WTC11 (cell line): ENCODE data around the gene CNTN5. TPM values are rescaled to one million over a fixed set of nuclear protein-coding genes. Genes with fewer than 3 reads are reported as not detected.

Experiments used
- ATAC-seq: fragments of 200-7000 bp; cut with Tn5 transposase; 2 replicates; pipeline ENCODE4 v1.10.0; 2021; ENCODE audit warnings: mild to moderate bottlenecking, moderate library complexity
- CTCF ChIA-PET: fragments of 300-600 bp; sonication (Branson Sonifier 250); formaldehyde crosslinking; loops from one replicate; lab custom pipeline; 2021; ENCODE audit warnings: antibody characterized with exemption; lab: Charles Lee
- POLR2A ChIA-PET: fragments of 350-600 bp; sonication (Branson Sonifier 250); formaldehyde crosslinking; loops from one replicate; lab custom pipeline; 2021; ENCODE audit warnings: antibody characterized with exemption; lab: Charles Lee
- DNase-seq: peaks from one replicate; pipeline ENCODE4 v3.0.0; 2021; ENCODE audit warnings: low spot score
- H3K27ac Mint-ChIP-seq: 2 replicates; pipeline ENCODE4 v1.8.0; 2021; ENCODE audit warnings: mixed read lengths
- H3K27me3 Mint-ChIP-seq: 2 replicates; pipeline ENCODE4 v1.8.0; 2021; ENCODE audit warnings: low read depth, mild to moderate bottlenecking, moderate library complexity, mixed read lengths
- H3K36me3 Mint-ChIP-seq: 2 replicates; pipeline ENCODE4 v1.8.0; 2021; ENCODE audit warnings: mixed read lengths
- H3K4me1 Mint-ChIP-seq: 2 replicates; pipeline ENCODE4 v1.8.0; 2022; ENCODE audit warnings: mixed read lengths
- H3K4me3 Mint-ChIP-seq: 2 replicates; pipeline ENCODE4 v1.8.0; 2021; ENCODE audit warnings: mild to moderate bottlenecking, moderate library complexity, mixed read lengths
- H3K9me3 Mint-ChIP-seq: 2 replicates; pipeline ENCODE4 v1.8.0; 2021; ENCODE audit warnings: mixed read lengths
- CREM ChIP-seq: sonication (generic); formaldehyde crosslinking; IDR thresholded peaks from 2 replicates; pipeline ENCODE4 v1.8.1; 2022; ENCODE audit warnings: mild to moderate bottlenecking, missing genetic modification reagents, moderate library complexity
- ELF4 ChIP-seq: sonication (generic); formaldehyde crosslinking; IDR thresholded peaks from 2 replicates; pipeline ENCODE4 v1.8.1; 2022; ENCODE audit warnings: low read depth, mild to moderate bottlenecking, moderate library complexity, missing genetic modification reagents
- ESRRA ChIP-seq: sonication (generic); formaldehyde crosslinking; IDR thresholded peaks from 2 replicates; pipeline ENCODE4 v1.8.1; 2022; ENCODE audit warnings: mild to moderate bottlenecking, missing genetic modification reagents, borderline replicate concordance
- GRHL2 ChIP-seq: fragments of 250-450 bp; sonication (Bioruptor Pico); IDR thresholded peaks from 2 replicates; pipeline ENCODE4 v1.8.0; 2022; ENCODE audit warnings: mild to moderate bottlenecking, moderate library complexity; ENCODE audit not compliant: insufficient replicate concordance, severe bottlenecking
- JUN ChIP-seq: sonication (generic); formaldehyde crosslinking; IDR thresholded peaks from 2 replicates; pipeline ENCODE4 v1.8.0; 2023; ENCODE audit warnings: mild to moderate bottlenecking, missing genetic modification reagents
- NFE2L1 ChIP-seq: sonication (generic); formaldehyde crosslinking; IDR thresholded peaks from 2 replicates; pipeline ENCODE4 v1.8.1; 2023; ENCODE audit warnings: missing genetic modification reagents
- SMAD4 ChIP-seq: sonication (generic); formaldehyde crosslinking; IDR thresholded peaks from 2 replicates; pipeline ENCODE4 v1.8.0; 2022; ENCODE audit warnings: mild to moderate bottlenecking, missing genetic modification reagents
- TEAD1 ChIP-seq: sonication (generic); formaldehyde crosslinking; IDR thresholded peaks from 2 replicates; pipeline ENCODE4 v1.8.0; 2022; ENCODE audit warnings: mild to moderate bottlenecking, missing genetic modification reagents
- TEAD4 ChIP-seq: sonication (generic); formaldehyde crosslinking; IDR thresholded peaks from 2 replicates; pipeline ENCODE4 v1.8.0; 2022; ENCODE audit warnings: mild to moderate bottlenecking, missing genetic modification reagents
- ZBTB21 ChIP-seq: sonication (generic); formaldehyde crosslinking; IDR thresholded peaks from 2 replicates; pipeline ENCODE4 v1.8.1; 2023; ENCODE audit warnings: mild to moderate bottlenecking, missing genetic modification reagents, borderline replicate concordance
- ZNF423 ChIP-seq: fragments of 250-450 bp; sonication (Bioruptor Pico); IDR thresholded peaks from 2 replicates; pipeline ENCODE4 v2.1.2; 2022; ENCODE audit warnings: mild to moderate bottlenecking, moderate library complexity
- total RNA-seq: library from RNA; stranded (reverse); gene quantifications from 3 replicates; pipeline ENCODE4 v1.2.3, GENCODE V29; 2021
- TF ChIP-seq, protein P1 (sequence below): sonication (generic); formaldehyde crosslinking; IDR thresholded peaks from 2 replicates; pipeline ENCODE4 v1.8.0; 2022; ENCODE audit warnings: mild to moderate bottlenecking, missing genetic modification reagents
- TF ChIP-seq, protein P2 (sequence below): sonication (generic); formaldehyde crosslinking; IDR thresholded peaks from 2 replicates; pipeline ENCODE4 v1.8.1; 2022; ENCODE audit warnings: mild to moderate bottlenecking, moderate library complexity, missing genetic modification reagents
- TF ChIP-seq, protein P3 (sequence below): fragments of 250-450 bp; sonication (Bioruptor Pico); IDR thresholded peaks from 2 replicates; pipeline ENCODE4 v1.9.0; 2021; ENCODE audit warnings: moderate library complexity, mild to moderate bottlenecking, inconsistent platforms, borderline replicate concordance
- TF ChIP-seq, protein P4 (sequence below): sonication (generic); formaldehyde crosslinking; IDR thresholded peaks from 2 replicates; pipeline ENCODE4 v1.8.1; 2022; ENCODE audit warnings: low read depth, missing genetic modification reagents, borderline replicate concordance
- TF ChIP-seq, protein P5 (sequence below): sonication (generic); formaldehyde crosslinking; IDR thresholded peaks from 2 replicates; pipeline ENCODE4 v1.8.1; 2022; ENCODE audit warnings: missing genetic modification reagents, borderline replicate concordance
- TF ChIP-seq, protein P6 (sequence below): sonication (generic); formaldehyde crosslinking; IDR thresholded peaks from 2 replicates; pipeline ENCODE4 v1.8.0; 2023; ENCODE audit warnings: missing genetic modification reagents, mild to moderate bottlenecking, borderline replicate concordance
- TF ChIP-seq, protein P7 (sequence below): sonication (generic); formaldehyde crosslinking; conservative IDR thresholded peaks from 2 replicates; pipeline ENCODE4 v1.8.1; 2023; ENCODE audit warnings: mild to moderate bottlenecking, low read depth, missing genetic modification reagents, moderate library complexity

Gene CNTN5
- total RNA-seq, 1 experiment from 2014 or later = 0.07 TPM

DNA sequence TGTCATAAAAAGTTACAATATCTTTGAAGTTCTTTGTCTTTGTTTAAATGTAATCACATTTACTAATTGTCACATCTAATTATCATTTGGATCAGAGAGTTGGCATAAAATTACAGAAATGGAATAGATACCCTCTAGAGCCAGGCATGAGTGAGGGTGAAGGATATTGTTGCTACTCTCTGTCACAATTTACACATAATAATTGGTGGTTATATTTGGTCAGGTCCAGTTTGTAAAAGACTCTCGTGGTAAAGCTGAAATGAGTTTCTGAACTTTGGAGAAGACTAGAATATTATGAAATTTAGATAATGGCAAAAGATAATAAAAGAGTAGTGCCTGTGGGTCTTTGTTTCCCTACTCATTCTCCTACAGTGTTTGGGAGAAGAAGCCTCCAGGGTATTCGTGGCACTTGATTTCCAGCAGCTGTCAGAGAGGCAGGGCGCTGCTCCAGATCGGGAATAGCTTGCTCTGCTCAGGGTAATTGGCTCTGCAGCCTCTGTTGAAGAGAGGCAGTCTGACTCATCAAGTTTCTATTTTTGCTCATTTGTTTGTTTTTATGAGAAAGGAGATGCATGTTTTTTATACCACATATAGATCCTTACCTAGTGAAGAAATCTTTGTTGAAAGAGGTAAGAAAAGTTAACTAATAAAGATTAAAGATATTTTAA, 349.9 kb downstream of the CNTN5 start:
- DNase-seq = peak; percentile 16
- ATAC-seq = peak; percentile 85
- Mint-ChIP-seq H3K36me3 (no peaks in the 10 kb centered on the region), H3K27ac (no peak overlapping the region), H3K4me3 (no peak overlapping the region), H3K4me1 (peaks cover 6% of the 10 kb centered on the region), H3K9me3 (peaks cover 3% of the 10 kb centered on the region; the same call in 1 of the 2 replicates), H3K27me3 (no peaks in the 10 kb centered on the region)
- POLR2A ChIA-PET = interaction anchor here (0.5 kb wide), 1 partner anchor 455 kb away, joined by 3 read pairs; no protein-coding TSS in a partner anchor
- CTCF ChIA-PET = interaction anchor here (1.5 kb wide), 1 partner anchor 73 kb away, joined by 3 read pairs; no protein-coding TSS in a partner anchor
- TF ChIP-seq TEAD1 (CRISPR knock-in tag) (no peak), ZNF423 (CRISPR knock-in tag) (no peak), TEAD4 (CRISPR knock-in tag) (no peak), GRHL2 (CRISPR knock-in tag) (no peak), JUN (CRISPR knock-in tag) (no peak), ELF4 (CRISPR knock-in tag) (no peak), ESRRA (CRISPR knock-in tag) (no peak), CREM (no peak), ZBTB21 (CRISPR knock-in tag) (no peak), SMAD4 (CRISPR knock-in tag) (no peak), NFE2L1 (CRISPR knock-in tag) (no peak)
- TF ChIP-seq, protein P1, sequence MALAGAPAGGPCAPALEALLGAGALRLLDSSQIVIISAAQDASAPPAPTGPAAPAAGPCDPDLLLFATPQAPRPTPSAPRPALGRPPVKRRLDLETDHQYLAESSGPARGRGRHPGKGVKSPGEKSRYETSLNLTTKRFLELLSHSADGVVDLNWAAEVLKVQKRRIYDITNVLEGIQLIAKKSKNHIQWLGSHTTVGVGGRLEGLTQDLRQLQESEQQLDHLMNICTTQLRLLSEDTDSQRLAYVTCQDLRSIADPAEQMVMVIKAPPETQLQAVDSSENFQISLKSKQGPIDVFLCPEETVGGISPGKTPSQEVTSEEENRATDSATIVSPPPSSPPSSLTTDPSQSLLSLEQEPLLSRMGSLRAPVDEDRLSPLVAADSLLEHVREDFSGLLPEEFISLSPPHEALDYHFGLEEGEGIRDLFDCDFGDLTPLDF (CRISPR knock-in tag) = no peak
- TF ChIP-seq, protein P2, sequence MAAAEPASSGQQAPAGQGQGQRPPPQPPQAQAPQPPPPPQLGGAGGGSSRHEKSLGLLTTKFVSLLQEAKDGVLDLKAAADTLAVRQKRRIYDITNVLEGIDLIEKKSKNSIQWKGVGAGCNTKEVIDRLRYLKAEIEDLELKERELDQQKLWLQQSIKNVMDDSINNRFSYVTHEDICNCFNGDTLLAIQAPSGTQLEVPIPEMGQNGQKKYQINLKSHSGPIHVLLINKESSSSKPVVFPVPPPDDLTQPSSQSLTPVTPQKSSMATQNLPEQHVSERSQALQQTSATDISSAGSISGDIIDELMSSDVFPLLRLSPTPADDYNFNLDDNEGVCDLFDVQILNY = no peak
- TF ChIP-seq, protein P3, sequence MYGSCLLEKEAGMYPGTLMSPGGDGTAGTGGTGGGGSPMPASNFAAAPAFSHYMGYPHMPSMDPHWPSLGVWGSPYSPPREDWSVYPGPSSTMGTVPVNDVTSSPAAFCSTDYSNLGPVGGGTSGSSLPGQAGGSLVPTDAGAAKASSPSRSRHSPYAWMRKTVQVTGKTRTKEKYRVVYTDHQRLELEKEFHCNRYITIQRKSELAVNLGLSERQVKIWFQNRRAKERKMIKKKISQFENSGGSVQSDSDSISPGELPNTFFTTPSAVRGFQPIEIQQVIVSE = no peak
- TF ChIP-seq, protein P4, sequence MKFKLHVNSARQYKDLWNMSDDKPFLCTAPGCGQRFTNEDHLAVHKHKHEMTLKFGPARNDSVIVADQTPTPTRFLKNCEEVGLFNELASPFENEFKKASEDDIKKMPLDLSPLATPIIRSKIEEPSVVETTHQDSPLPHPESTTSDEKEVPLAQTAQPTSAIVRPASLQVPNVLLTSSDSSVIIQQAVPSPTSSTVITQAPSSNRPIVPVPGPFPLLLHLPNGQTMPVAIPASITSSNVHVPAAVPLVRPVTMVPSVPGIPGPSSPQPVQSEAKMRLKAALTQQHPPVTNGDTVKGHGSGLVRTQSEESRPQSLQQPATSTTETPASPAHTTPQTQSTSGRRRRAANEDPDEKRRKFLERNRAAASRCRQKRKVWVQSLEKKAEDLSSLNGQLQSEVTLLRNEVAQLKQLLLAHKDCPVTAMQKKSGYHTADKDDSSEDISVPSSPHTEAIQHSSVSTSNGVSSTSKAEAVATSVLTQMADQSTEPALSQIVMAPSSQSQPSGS (CRISPR knock-in tag) = no peak
- TF ChIP-seq, protein P5, sequence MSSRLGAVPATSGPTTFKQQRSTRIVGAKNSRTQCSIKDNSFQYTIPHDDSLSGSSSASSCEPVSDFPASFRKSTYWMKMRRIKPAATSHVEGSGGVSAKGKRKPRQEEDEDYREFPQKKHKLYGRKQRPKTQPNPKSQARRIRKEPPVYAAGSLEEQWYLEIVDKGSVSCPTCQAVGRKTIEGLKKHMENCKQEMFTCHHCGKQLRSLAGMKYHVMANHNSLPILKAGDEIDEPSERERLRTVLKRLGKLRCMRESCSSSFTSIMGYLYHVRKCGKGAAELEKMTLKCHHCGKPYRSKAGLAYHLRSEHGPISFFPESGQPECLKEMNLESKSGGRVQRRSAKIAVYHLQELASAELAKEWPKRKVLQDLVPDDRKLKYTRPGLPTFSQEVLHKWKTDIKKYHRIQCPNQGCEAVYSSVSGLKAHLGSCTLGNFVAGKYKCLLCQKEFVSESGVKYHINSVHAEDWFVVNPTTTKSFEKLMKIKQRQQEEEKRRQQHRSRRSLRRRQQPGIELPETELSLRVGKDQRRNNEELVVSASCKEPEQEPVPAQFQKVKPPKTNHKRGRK = no peak
- TF ChIP-seq, protein P6, sequence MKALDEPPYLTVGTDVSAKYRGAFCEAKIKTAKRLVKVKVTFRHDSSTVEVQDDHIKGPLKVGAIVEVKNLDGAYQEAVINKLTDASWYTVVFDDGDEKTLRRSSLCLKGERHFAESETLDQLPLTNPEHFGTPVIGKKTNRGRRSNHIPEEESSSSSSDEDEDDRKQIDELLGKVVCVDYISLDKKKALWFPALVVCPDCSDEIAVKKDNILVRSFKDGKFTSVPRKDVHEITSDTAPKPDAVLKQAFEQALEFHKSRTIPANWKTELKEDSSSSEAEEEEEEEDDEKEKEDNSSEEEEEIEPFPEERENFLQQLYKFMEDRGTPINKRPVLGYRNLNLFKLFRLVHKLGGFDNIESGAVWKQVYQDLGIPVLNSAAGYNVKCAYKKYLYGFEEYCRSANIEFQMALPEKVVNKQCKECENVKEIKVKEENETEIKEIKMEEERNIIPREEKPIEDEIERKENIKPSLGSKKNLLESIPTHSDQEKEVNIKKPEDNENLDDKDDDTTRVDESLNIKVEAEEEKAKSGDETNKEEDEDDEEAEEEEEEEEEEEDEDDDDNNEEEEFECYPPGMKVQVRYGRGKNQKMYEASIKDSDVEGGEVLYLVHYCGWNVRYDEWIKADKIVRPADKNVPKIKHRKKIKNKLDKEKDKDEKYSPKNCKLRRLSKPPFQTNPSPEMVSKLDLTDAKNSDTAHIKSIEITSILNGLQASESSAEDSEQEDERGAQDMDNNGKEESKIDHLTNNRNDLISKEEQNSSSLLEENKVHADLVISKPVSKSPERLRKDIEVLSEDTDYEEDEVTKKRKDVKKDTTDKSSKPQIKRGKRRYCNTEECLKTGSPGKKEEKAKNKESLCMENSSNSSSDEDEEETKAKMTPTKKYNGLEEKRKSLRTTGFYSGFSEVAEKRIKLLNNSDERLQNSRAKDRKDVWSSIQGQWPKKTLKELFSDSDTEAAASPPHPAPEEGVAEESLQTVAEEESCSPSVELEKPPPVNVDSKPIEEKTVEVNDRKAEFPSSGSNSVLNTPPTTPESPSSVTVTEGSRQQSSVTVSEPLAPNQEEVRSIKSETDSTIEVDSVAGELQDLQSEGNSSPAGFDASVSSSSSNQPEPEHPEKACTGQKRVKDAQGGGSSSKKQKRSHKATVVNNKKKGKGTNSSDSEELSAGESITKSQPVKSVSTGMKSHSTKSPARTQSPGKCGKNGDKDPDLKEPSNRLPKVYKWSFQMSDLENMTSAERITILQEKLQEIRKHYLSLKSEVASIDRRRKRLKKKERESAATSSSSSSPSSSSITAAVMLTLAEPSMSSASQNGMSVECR (CRISPR knock-in tag) = no peak
- TF ChIP-seq, protein P7, sequence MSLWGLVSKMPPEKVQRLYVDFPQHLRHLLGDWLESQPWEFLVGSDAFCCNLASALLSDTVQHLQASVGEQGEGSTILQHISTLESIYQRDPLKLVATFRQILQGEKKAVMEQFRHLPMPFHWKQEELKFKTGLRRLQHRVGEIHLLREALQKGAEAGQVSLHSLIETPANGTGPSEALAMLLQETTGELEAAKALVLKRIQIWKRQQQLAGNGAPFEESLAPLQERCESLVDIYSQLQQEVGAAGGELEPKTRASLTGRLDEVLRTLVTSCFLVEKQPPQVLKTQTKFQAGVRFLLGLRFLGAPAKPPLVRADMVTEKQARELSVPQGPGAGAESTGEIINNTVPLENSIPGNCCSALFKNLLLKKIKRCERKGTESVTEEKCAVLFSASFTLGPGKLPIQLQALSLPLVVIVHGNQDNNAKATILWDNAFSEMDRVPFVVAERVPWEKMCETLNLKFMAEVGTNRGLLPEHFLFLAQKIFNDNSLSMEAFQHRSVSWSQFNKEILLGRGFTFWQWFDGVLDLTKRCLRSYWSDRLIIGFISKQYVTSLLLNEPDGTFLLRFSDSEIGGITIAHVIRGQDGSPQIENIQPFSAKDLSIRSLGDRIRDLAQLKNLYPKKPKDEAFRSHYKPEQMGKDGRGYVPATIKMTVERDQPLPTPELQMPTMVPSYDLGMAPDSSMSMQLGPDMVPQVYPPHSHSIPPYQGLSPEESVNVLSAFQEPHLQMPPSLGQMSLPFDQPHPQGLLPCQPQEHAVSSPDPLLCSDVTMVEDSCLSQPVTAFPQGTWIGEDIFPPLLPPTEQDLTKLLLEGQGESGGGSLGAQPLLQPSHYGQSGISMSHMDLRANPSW (CRISPR knock-in tag) = no peak
